K562 (cell line): ENCODE data around the gene SCRG1. TPM values are rescaled to one million over a fixed set of nuclear protein-coding genes. Genes with fewer than 3 reads are reported as not detected.

Experiments used
- ARID1B ChIP-seq: fragments of 450-650 bp; IDR thresholded peaks from 2 replicates; pipeline ENCODE4 v1.6.1; 2016; ENCODE audit warnings: antibody characterized with exemption, mild to moderate bottlenecking, inconsistent platforms
- C11orf30 ChIP-seq: fragments of 450-650 bp; IDR thresholded peaks from 2 replicates; pipeline ENCODE4 v1.6.1; 2016; ENCODE audit warnings: low read depth, mild to moderate bottlenecking
- CBFA2T3 ChIP-seq: fragments of 450-650 bp; IDR thresholded peaks from 2 replicates; pipeline ENCODE4 v1.6.1; 2017
- CEBPG ChIP-seq, 3 experiments: fragments of 200-800 bp in 1 of 3; sonication (Bioruptor generic) in 1 of 3; sonication (generic) in 1 of 3; formaldehyde crosslinking in 1 of 3; IDR thresholded peaks in 2 of 3; conservative IDR thresholded peaks in 1 of 3; 2 replicates each; pipeline versions ENCODE4 v1.6.1 to v1.8.0; 2016 to 2022; ENCODE audit warnings: missing compliant biosample characterization in 2 of 3, missing genetic modification characterization in 2 of 3, mild to moderate bottlenecking in 1 of 3, missing genetic modification reagents in 1 of 3
- EP300 ChIP-seq: IDR thresholded peaks from 2 replicates; pipeline ENCODE4 v1.6.1; 2012; ENCODE audit warnings: low read length, improper control_type of control experiment
- FOS ChIP-seq: IDR thresholded peaks from 3 replicates; pipeline ENCODE4 v1.6.1; 2011; ENCODE audit not compliant: insufficient read length; ENCODE audit errors: extremely low read depth
- JUNB ChIP-seq: fragments of 450-650 bp; formaldehyde crosslinking; conservative IDR thresholded peaks from 2 replicates; pipeline ENCODE4 v1.4.0; 2020; ENCODE audit warnings: mild to moderate bottlenecking
- L3MBTL2 ChIP-seq: fragments of 450-650 bp; IDR thresholded peaks from 2 replicates; pipeline ENCODE4 v1.6.1; 2016; ENCODE audit warnings: mild to moderate bottlenecking, moderate library complexity
- MED1 ChIP-seq: sonication (generic); formaldehyde crosslinking; IDR thresholded peaks from 2 replicates; pipeline ENCODE4 v1.8.1; 2023; ENCODE audit warnings: missing genetic modification reagents, borderline replicate concordance
- NFIC ChIP-seq: fragments of 450-650 bp; IDR thresholded peaks from 2 replicates; pipeline ENCODE4 v1.6.1; 2017; ENCODE audit warnings: mild to moderate bottlenecking, inconsistent platforms
- RFX7 ChIP-seq: fragments of 250-450 bp; sonication (Bioruptor Pico); IDR thresholded peaks from 2 replicates; pipeline ENCODE4 v1.5.1; 2021; ENCODE audit warnings: mild to moderate bottlenecking
- TAL1 ChIP-seq: fragments of 450-650 bp; IDR thresholded peaks from 2 replicates; pipeline ENCODE4 v1.6.1; 2016; ENCODE audit warnings: mild to moderate bottlenecking
- polyA plus RNA-seq, 8 experiments: library from polyadenylated mRNA; depleted of rRNA in 4 of 8; stranded (reverse) in 5 of 8; unstranded in 3 of 8; fragments of >200 nt; fragmentation: Nextera tagmentation in 2 of 8; fragmentation: Illumina TruSeq in 1 of 8; extraction: Ambion mirVana in 2 of 8; extraction: Trizol in 1 of 8; gene quantifications; 2 replicates each; pipeline versions ENCODE4 v1.2.1 to v1.2.3, GENCODE V29; 2011 to 2014; ENCODE audit warnings: inconsistent platforms in 1 of 8, missing spikeins in 1 of 8
- total RNA-seq, 7 experiments: library from RNA; depleted of rRNA in 6 of 7; stranded (reverse); fragments of >200 nt in 6 of 7; fragmentation: Illumina TruSeq in 2 of 7; extraction: Trizol in 2 of 7; gene quantifications; 2 replicates each; pipeline versions ENCODE4 v1.2.1 to v1.2.3, GENCODE V29; 2011 to 2021; ENCODE audit warnings: low replicate concordance in 1 of 7
- TF ChIP-seq, protein P1 (sequence below): sonication (generic); formaldehyde crosslinking; IDR thresholded peaks from 2 replicates; pipeline ENCODE4 v1.9.0; 2022; ENCODE audit warnings: mild to moderate bottlenecking, missing genetic modification reagents
- TF ChIP-seq, protein P2 (sequence below): fragments of 450-650 bp; conservative IDR thresholded peaks from 2 replicates; pipeline ENCODE4 v1.6.1; 2016; ENCODE audit warnings: missing genetic modification characterization, low read depth, mild to moderate bottlenecking, control low read depth, missing compliant biosample characterization
- TF ChIP-seq, protein P3 (sequence below): fragments of 450-650 bp; IDR thresholded peaks from 2 replicates; pipeline ENCODE4 v1.6.1; 2017; ENCODE audit warnings: mild to moderate bottlenecking, moderate library complexity
- TF ChIP-seq, protein P4 (sequence below), 2 experiments: fragments of 450-650 bp in 1 of 2; sonication (generic) in 1 of 2; formaldehyde crosslinking in 1 of 2; IDR thresholded peaks in 1 of 2; conservative IDR thresholded peaks in 1 of 2; 2 replicates each; pipeline versions ENCODE4 v1.6.1 to v1.8.1; 2016 to 2023; ENCODE audit warnings: mild to moderate bottlenecking in 2 of 2, moderate library complexity in 2 of 2, inconsistent platforms in 1 of 2, missing genetic modification reagents in 1 of 2

Gene SCRG1
- total and polyA plus RNA-seq, 9 of the 15 experiments (the other 6 are each of a cell fraction or from before 2014, with no cell fraction given), result 0.01 TPM; not detected in 7

DNA sequence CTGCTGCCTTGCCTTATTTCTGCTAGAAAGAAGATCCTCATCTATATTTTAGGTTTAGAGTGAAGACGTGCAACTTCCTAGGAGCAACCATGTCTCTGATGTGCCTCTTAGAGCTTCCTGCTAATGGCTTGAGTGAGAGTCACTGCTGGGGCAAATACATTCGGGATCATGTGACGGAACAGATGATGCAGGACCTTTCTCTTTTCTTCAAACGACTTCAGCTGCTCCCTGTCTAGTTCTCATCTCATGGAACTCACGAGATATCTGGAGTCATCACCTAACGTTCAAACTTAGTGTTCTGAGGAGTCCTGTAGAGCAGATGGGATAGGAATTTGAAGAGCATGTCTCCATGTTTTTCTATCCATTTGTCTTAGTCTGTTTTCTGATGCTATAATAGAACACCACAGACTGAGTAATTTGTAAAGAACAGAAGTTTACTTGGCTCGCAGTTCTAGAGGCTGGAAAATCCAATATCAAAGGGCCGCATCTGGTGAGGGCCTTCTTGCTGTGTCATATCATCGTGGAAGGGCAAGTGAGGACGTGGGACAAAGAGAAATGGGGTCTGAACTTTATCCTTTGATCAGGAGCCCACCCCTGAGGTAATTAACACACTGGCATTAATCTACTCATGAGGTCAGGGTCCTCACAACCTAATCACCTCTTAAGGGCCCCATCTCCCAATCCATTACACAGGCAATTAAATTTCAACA is 43.5 kb upstream of the SCRG1 start (continued):
- TF ChIP-seq EP300 (peak; percentile 36; the same call in 1 of the 2 replicates), TAL1 (peak; percentile 44), ARID1B (peak; percentile 49), FOS (no peak), CEBPG (CRISPR knock-in tag; IDR thresholded peaks at IDR 0.05) (no peak), CEBPG (tag; conservative IDR thresholded peaks at IDR 0.05 in 1 of 2, IDR thresholded peaks at IDR 0.05 in 1 of 2) (no peak), MED1 (CRISPR knock-in tag) (no peak), JUNB (CRISPR knock-in tag) (no peak), C11orf30 (peak; percentile 56), RFX7 (CRISPR knock-in tag) (no peak), NFIC (no peak), CBFA2T3 (peak; percentile 27; the same call in 1 of the 2 replicates), L3MBTL2 (peak; percentile 54; the same call in 1 of the 2 replicates)
- TF ChIP-seq, protein P1, sequence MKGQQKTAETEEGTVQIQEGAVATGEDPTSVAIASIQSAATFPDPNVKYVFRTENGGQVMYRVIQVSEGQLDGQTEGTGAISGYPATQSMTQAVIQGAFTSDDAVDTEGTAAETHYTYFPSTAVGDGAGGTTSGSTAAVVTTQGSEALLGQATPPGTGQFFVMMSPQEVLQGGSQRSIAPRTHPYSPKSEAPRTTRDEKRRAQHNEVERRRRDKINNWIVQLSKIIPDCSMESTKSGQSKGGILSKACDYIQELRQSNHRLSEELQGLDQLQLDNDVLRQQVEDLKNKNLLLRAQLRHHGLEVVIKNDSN (CRISPR knock-in tag), result peak; percentile 17; the same call in 1 of the 2 replicates
- TF ChIP-seq, protein P2, sequence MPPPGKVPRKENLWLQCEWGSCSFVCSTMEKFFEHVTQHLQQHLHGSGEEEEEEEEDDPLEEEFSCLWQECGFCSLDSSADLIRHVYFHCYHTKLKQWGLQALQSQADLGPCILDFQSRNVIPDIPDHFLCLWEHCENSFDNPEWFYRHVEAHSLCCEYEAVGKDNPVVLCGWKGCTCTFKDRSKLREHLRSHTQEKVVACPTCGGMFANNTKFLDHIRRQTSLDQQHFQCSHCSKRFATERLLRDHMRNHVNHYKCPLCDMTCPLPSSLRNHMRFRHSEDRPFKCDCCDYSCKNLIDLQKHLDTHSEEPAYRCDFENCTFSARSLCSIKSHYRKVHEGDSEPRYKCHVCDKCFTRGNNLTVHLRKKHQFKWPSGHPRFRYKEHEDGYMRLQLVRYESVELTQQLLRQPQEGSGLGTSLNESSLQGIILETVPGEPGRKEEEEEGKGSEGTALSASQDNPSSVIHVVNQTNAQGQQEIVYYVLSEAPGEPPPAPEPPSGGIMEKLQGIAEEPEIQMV (tag), result no peak
- TF ChIP-seq, protein P3, sequence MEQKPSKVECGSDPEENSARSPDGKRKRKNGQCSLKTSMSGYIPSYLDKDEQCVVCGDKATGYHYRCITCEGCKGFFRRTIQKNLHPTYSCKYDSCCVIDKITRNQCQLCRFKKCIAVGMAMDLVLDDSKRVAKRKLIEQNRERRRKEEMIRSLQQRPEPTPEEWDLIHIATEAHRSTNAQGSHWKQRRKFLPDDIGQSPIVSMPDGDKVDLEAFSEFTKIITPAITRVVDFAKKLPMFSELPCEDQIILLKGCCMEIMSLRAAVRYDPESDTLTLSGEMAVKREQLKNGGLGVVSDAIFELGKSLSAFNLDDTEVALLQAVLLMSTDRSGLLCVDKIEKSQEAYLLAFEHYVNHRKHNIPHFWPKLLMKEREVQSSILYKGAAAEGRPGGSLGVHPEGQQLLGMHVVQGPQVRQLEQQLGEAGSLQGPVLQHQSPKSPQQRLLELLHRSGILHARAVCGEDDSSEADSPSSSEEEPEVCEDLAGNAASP, result peak; percentile 79; the same call in 1 of the 2 replicates
- TF ChIP-seq, protein P4, sequence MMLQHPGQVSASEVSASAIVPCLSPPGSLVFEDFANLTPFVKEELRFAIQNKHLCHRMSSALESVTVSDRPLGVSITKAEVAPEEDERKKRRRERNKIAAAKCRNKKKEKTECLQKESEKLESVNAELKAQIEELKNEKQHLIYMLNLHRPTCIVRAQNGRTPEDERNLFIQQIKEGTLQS (IDR thresholded peaks at IDR 0.05), result 0 out of 2 replicates have a peak, but pooled peaks have one; percentile 10
- TF ChIP-seq, protein P4 (CRISPR knock-in tag; conservative IDR thresholded peaks at IDR 0.05), result no peak
